Measurements from ENCODE around the gene NCK2.
A peak's percentile ranks its signal among the peaks of the same experiment; 100 is the strongest.

GRCh38 chr2:105769504-105769903 is 24.8 kb downstream of the NCK2 start:
- TF ChIP-seq, protein P1, sequence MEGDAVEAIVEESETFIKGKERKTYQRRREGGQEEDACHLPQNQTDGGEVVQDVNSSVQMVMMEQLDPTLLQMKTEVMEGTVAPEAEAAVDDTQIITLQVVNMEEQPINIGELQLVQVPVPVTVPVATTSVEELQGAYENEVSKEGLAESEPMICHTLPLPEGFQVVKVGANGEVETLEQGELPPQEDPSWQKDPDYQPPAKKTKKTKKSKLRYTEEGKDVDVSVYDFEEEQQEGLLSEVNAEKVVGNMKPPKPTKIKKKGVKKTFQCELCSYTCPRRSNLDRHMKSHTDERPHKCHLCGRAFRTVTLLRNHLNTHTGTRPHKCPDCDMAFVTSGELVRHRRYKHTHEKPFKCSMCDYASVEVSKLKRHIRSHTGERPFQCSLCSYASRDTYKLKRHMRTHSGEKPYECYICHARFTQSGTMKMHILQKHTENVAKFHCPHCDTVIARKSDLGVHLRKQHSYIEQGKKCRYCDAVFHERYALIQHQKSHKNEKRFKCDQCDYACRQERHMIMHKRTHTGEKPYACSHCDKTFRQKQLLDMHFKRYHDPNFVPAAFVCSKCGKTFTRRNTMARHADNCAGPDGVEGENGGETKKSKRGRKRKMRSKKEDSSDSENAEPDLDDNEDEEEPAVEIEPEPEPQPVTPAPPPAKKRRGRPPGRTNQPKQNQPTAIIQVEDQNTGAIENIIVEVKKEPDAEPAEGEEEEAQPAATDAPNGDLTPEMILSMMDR (conservative IDR thresholded peaks at IDR 0.05 in 1 of 2, IDR thresholded peaks at IDR 0.05 in 1 of 2; ENCODE audit: extremely low read depth in 1 of 2, insufficient read depth in 1 of 2, low read depth in 1 of 2, low read length in 2 of 2): peak in 1 of 2 donors; percentile 15
- no peak for TF ChIP-seq EZH2 (IDR thresholded peaks at IDR 0.05; ENCODE audit: borderline replicate concordance, low read length)
